Stomach (tissue), 9 donors: ENCODE measurements around the gene DENND1C. TPM values are rescaled to one million over a fixed set of nuclear protein-coding genes. Genes with fewer than 3 reads are reported as not detected.

ENCODE experiments used
- DNase-seq, 2 donors: peaks; one replicate each; pipeline versions ENCODE4 v3.0.0 to v3.0.0-alpha.2; 2013 to 2019
- H3K27ac ChIP-seq, 5 donors: fragments of 200-600 bp in 4 of 5; sonication (generic) in 4 of 5; one replicate each; pipeline ENCODE4 v1.5.1; 2013 to 2019; ENCODE audit warnings: mild to moderate bottlenecking in 1 of 5, moderate library complexity in 1 of 5
- H3K27me3 ChIP-seq, 3 donors: fragments of 200-600 bp; sonication (generic); one replicate each; pipeline ENCODE4 v1.5.1; 2017 to 2019; ENCODE audit warnings: mixed run types in 1 of 3
- H3K36me3 ChIP-seq, 4 donors: fragments of 200-600 bp; sonication (generic); 1 replicate in 3 of 4; 2 replicates in 1 of 4; pipeline ENCODE4 v1.5.1; 2016 to 2019
- H3K4me1 ChIP-seq, 4 donors: fragments of 200-600 bp; sonication (generic); one replicate each; pipeline ENCODE4 v1.5.1; 2016 to 2019
- H3K4me3 ChIP-seq, 4 donors: fragments of 200-600 bp; sonication (generic) in 3 of 4; one replicate each; pipeline ENCODE4 v1.5.1; 2016 to 2019; ENCODE audit warnings: mild to moderate bottlenecking in 1 of 4
- H3K9me3 ChIP-seq, 4 donors: fragments of 200-600 bp; sonication (generic); one replicate each; pipeline ENCODE4 v1.5.1; 2016 to 2019
- EP300 ChIP-seq: sonication (generic); formaldehyde crosslinking; IDR thresholded peaks from one replicate; pipeline ENCODE4 v1.6.1; 2017; ENCODE audit warnings: antibody characterized with exemption
- POLR2A ChIP-seq, 4 donors: fragments of 450-650 bp; IDR thresholded peaks; one replicate each; pipeline ENCODE4 v1.6.1; 2016; ENCODE audit warnings: antibody characterized with exemption in 4 of 4, control low read depth in 2 of 4, mild to moderate bottlenecking in 1 of 4, moderate library complexity in 1 of 4
- POLR2AphosphoS5 ChIP-seq, 3 donors: sonication (generic); formaldehyde crosslinking; IDR thresholded peaks; one replicate each; pipeline ENCODE4 v1.6.1; 2016; ENCODE audit warnings: antibody characterized with exemption in 3 of 3
- WGBS, 5 donors: extraction: QIAGEN DNeasy Blood & Tissue Kit in 3 of 5; methylation state at CpG; one replicate each; pipeline versions ENCODE4 v1.1.5 to v1.1.7; 2013 to 2018; 5-methylcytosine and 5-hydroxymethylcytosine counted together
- intact Hi-C: fragments of 100-400 bp; cut with DNase I; formaldehyde crosslinking; loops from one replicate; pipeline ENCODE4 v1.15.1; 2023; ENCODE audit warnings: low total_unique reads
- polyA plus RNA-seq, 3 donors: library from polyadenylated mRNA; stranded (reverse); fragments of 200-250 nt; gene quantifications; one replicate each; pipeline ENCODE4 v1.2.3, GENCODE V29; 2013
- total RNA-seq, 5 donors: library from RNA; depleted of rRNA; stranded (reverse); fragments of >200 nt; gene quantifications; one replicate each; pipeline versions ENCODE4 v1.1.0 to v1.2.3, GENCODE V29; 2014 to 2016
- TF ChIP-seq, protein P1 (sequence below), 7 experiments: fragments of 450-650 bp in 4 of 7; fragments of 200-600 bp in 3 of 7; sonication (generic) in 3 of 7; IDR thresholded peaks; one replicate each; pipeline ENCODE4 v1.5.1; 2016 to 2019; ENCODE audit warnings: antibody characterized with exemption in 7 of 7, control low read depth in 2 of 7, mild to moderate bottlenecking in 1 of 7
- donor health status: healthy with polysubstance abuse.
- donor health status: Bipolar disorder and iron deficiency.
- donor health status: healthy.

DENND1C gene
- total and polyA plus RNA-seq, 8 donors: 0.45 to 15.2 (median 2.7) TPM

DNA sequence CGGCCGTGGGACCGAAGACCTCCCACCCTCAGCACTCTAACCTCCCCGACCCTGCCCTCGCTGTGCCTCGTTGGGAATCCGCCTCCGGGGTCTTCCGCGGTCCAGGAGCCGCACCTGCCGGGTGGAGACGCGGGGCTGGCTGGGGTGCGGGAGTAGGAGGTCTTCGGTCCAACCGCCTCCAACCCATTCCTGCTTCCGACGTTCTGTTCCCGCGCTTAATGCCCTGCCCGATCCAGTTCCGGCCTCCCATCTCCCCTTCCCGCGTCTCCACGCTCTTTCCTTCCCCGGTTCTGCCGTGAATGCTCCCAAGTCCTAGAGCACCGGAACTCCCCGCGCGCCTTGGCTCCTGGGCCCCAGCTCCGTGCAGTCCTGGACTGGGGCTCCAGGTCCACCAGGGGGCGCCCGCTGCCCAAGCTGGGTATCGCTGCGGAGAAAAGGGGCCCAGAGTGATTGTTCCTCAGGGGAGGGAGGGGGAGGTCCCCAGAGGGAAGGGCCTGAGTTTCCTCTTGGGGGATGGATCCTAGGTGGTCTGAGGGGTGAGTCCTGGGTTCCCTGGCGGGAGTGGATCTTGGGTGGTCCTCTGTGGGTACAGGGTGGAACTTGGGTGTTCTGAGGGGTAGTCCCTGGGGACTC is 35.2 kb upstream of the DENND1C start:
- Histone ChIP-seq H3K27ac (peak overlapping the region; percentile 25 to 77 (median 66)), H3K4me1 (peaks cover 0 to 36% (median 17%) of the 10 kb centered on the region in 4 donors), H3K9me3 (no peaks in the 10 kb centered on the region), H3K36me3 (no peaks in the 10 kb centered on the region), H3K4me3 (peak overlapping the region; percentile 60 to 65 (median 63)), H3K27me3 (peaks cover 0 to under 1% (median 0%) of the 10 kb centered on the region in 3 donors)
- 0 to 1% (median 1%) methylated on average over 25 to 38 of the region's 38 CpGs for WGBS, 5 donors
- TF ChIP-seq, protein P1, sequence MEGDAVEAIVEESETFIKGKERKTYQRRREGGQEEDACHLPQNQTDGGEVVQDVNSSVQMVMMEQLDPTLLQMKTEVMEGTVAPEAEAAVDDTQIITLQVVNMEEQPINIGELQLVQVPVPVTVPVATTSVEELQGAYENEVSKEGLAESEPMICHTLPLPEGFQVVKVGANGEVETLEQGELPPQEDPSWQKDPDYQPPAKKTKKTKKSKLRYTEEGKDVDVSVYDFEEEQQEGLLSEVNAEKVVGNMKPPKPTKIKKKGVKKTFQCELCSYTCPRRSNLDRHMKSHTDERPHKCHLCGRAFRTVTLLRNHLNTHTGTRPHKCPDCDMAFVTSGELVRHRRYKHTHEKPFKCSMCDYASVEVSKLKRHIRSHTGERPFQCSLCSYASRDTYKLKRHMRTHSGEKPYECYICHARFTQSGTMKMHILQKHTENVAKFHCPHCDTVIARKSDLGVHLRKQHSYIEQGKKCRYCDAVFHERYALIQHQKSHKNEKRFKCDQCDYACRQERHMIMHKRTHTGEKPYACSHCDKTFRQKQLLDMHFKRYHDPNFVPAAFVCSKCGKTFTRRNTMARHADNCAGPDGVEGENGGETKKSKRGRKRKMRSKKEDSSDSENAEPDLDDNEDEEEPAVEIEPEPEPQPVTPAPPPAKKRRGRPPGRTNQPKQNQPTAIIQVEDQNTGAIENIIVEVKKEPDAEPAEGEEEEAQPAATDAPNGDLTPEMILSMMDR (IDR thresholded peaks at IDR 0.05): peak in 5 of 7 experiments; percentile 89 to 98 (median 91)
- TF ChIP-seq EP300: no peak
- peak in 1 of 3 donors; percentile 20 for TF ChIP-seq POLR2AphosphoS5 (IDR thresholded peaks at IDR 0.05)
- no peak for TF ChIP-seq POLR2A (IDR thresholded peaks at IDR 0.05)
- intact Hi-C loops: loop anchor here (10.0 kb wide), 1 partner anchor 118 kb away; no protein-coding TSS in a partner anchor
- DNase-seq: peak; percentile 92 to 95

DNA sequence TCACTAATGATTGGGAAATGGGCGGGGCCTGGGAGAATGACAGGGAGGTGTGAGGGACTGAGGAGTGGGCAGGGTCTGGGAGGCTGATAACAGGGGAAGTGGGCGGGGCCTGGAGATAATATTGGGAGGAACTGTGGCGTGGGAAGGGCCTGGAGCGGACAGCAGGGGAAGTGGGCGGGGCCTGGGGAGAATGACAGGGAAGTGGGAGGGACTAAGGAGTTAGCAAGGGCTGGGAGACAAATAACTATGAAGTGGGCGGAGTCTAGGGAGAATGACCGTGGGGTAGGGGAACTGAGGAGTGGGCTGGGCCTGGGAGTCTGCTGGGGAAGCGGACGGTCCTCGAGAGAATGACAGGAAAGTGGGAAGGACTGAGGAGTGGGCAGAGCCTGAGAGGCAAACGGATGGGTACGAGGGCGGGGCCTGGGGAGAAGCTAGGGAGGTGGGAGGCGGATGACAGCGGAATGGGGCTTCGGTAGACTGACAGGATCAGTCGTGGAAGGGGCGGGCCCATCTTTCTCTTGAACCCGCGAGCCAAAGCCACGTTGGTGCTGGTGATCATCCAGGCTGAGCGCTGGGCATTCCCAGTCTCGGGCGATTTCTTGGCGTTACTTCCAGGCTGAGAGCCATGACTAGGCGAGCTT is 34.6 kb upstream of the DENND1C start:
- intact Hi-C loops: loop anchor here (10.0 kb wide), 1 partner anchor 119 kb away; no protein-coding TSS in a partner anchor

DNA sequence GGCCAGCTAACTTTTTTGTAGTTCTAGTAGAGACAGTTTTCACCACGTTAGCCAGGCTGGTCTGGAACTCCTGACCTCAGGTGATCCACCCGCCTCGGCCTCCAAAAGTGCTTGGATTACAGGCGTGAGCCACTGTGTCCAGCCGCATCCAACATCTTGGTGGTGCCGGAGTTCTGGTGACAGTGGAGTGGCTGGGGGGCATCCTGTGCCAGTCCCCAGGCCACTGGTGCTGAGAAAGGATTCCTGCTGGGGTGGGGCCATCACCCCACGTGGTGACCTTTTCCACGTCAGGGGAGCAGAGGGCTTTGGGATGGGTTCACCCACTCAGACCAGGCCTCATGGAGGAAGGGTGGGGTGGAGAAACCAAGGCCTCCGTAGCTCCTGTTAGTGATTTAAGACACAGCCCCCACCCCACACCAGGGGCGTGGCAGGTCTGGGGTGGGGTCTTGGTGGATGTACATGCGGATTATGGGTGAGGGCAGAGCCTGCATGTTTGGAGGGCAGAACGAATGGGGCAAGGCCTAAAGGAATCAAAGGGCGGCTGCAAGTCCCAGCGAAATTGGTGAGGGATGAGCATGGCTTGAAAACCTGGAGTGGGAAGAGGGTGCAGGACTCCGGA is 33.4 kb upstream of the DENND1C start:
- Histone ChIP-seq H3K4me3 (no peak overlapping the region), H3K27me3 (no peaks in the 10 kb centered on the region), H3K9me3 (no peaks in the 10 kb centered on the region), H3K4me1 (peaks cover 0 to 36% (median 17%) of the 10 kb centered on the region in 4 donors), H3K27ac (no peak overlapping the region), H3K36me3 (no peaks in the 10 kb centered on the region)
- 85 to 90% (median 86%) methylated on average over 12 to 15 of the region's 15 CpGs for WGBS, 5 donors
- no peak for DNase-seq
- TF ChIP-seq EP300 (no peak), POLR2AphosphoS5 (IDR thresholded peaks at IDR 0.05) (no peak), POLR2A (IDR thresholded peaks at IDR 0.05) (no peak)
- TF ChIP-seq, protein P1 (IDR thresholded peaks at IDR 0.05): no peak
- intact Hi-C loops: loop anchor here (10.0 kb wide), 1 partner anchor 120 kb away; no protein-coding TSS in a partner anchor

More for the DNA sequence above, 34.6 kb upstream of the DENND1C start:
- Histone ChIP-seq H3K27ac (peak overlapping the region; percentile 25 to 77 (median 66)), H3K27me3 (no peaks in the 10 kb centered on the region), H3K4me3 (peak overlapping the region; percentile 60 to 65 (median 63)), H3K36me3 (no peaks in the 10 kb centered on the region), H3K9me3 (no peaks in the 10 kb centered on the region), H3K4me1 (peaks cover 0 to 36% (median 17%) of the 10 kb centered on the region in 4 donors)
- TF ChIP-seq EP300 (no peak), POLR2AphosphoS5 (IDR thresholded peaks at IDR 0.05) (no peak)
- 1 to 2% (median 1%) methylated on average over 16 to 26 of the region's 26 CpGs for WGBS, 5 donors
- DNase-seq: peak; percentile 95 to 96

DNA sequence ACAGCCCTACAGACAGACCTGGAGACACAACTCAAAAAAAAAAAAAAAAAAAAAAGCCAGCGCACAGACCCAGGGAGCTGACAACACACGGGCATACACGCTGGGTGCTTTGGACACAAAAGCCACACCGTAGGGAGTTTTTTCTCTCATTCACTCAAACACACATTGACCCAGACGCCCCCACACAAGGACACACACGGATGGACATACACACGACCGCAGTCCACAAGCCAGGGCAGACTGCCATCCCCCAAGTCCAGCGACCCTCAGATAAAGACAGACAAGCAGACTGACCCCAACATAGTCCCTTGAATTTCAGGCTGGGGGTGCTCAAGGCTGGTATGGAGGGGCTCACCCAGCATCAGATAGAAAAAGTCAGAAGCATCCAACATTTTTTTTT is 32.5 kb upstream of the DENND1C start:
- no peaks in the 10 kb centered on the region for H3K9me3 ChIP-seq
- H3K4me3 ChIP-seq: no peak overlapping the region
- 68 to 78% (median 70%) methylated on average over 7 to 9 of the region's 9 CpGs for whole genome bisulfite sequencing, 5 donors
- intact Hi-C loops: loop anchor here (10.0 kb wide), 1 partner anchor 121 kb away; no protein-coding TSS in a partner anchor
- H3K36me3 ChIP-seq: no peaks in the 10 kb centered on the region
- peaks cover 0 to 35% (median 17%) of the 10 kb centered on the region in 4 donors for H3K4me1 ChIP-seq
- H3K27me3 ChIP-seq: no peaks in the 10 kb centered on the region
- no peak overlapping the region for H3K27ac ChIP-seq
- TF ChIP-seq EP300: no peak
- DNase-seq: no peak

DNA sequence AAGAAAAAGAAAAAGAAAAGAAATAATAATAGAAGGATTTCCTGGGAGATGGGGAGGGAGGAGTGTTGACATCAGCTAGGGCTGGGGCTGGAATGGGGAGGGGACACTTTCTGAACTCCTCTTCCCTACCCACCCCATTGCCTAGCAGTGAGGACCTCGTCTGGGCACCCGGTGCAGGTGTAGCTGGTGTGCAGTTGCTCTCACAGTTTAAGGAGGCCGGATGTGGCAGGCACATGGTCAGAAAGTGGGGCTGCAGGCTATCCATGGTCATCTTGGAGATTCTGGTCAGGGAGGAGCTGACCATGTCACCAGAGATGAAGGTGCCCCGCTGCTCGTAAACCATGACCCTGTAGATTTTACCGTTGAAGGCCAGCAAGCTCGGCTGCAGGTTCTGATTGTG is 29.0 kb upstream of the DENND1C start:
- intact Hi-C loops: loop anchor here (10.0 kb wide), 1 partner anchor 124 kb away; no protein-coding TSS in a partner anchor
- H3K27me3 ChIP-seq: no peaks in the 10 kb centered on the region
- no peak overlapping the region for H3K4me3 ChIP-seq
- DNase-seq: no peak
- TF ChIP-seq POLR2A (IDR thresholded peaks at IDR 0.05) (no peak), POLR2AphosphoS5 (IDR thresholded peaks at IDR 0.05) (no peak), EP300 (no peak)
- TF ChIP-seq, protein P1 (IDR thresholded peaks at IDR 0.05): no peak
- 77 to 91% (median 89%) methylated on average over 6 to 7 of the region's 7 CpGs for WGBS, 5 donors
- peaks cover 0 to 9% (median 0%) of the 10 kb centered on the region in 4 donors for H3K4me1 ChIP-seq
- no peaks in the 10 kb centered on the region for H3K36me3 ChIP-seq
- H3K27ac ChIP-seq: no peak overlapping the region
- H3K9me3 ChIP-seq: no peaks in the 10 kb centered on the region
